ENCODE results near the gene RSBN1L.
A peak's percentile ranks its signal among the peaks of the same experiment; 100 is the strongest.

The RSBN1L gene

GRCh38 chr7:77734659-77735421 lies 38.6 kb downstream of the RSBN1L start:
- no peak for DNase-seq

- no peak for DNase-seq
Observed at GRCh38 chr7:77735457-77735856, 39.2 kb downstream of the RSBN1L start.

GRCh38 chr7:77736991-77737390 lies 40.7 kb downstream of the RSBN1L start:
- no peak for DNase-seq

- no peak for DNase-seq
Observed at GRCh38 chr7:77738382-77738781, 42.1 kb downstream of the RSBN1L start.

GRCh38 chr7:77738871-77739270 lies 42.6 kb downstream of the RSBN1L start:
- peak; percentile 66 for DNase-seq

- DNase-seq, result no peak
Observed at GRCh38 chr7:77740257-77740656, 44.0 kb downstream of the RSBN1L start.

- no peak for DNase-seq
Observed at GRCh38 chr7:77743518-77743917, 47.3 kb downstream of the RSBN1L start.

- no peak for DNase-seq
Observed at GRCh38 chr7:77745746-77746145, 49.5 kb downstream of the RSBN1L start.

- no peak for DNase-seq
Observed at GRCh38 chr7:77746164-77746823, 50.0 kb downstream of the RSBN1L start.

- no peak for DNase-seq
Observed at GRCh38 chr7:77746824-77747165, 50.5 kb downstream of the RSBN1L start.

GRCh38 chr7:77747178-77747577 lies 50.9 kb downstream of the RSBN1L start:
- DNase-seq, result no peak

GRCh38 chr7:77747718-77748117 lies 51.5 kb downstream of the RSBN1L start:
- DNase-seq, result no peak

- DNase-seq, result peak; percentile 58
Observed at GRCh38 chr7:77752016-77752415, 55.8 kb downstream of the RSBN1L start.

GRCh38 chr7:77753173-77753572 lies 56.9 kb downstream of the RSBN1L start:
- DNase-seq, result no peak

- no peak for DNase-seq
Observed at GRCh38 chr7:77757589-77757988, 61.3 kb downstream of the RSBN1L start.

GRCh38 chr7:77759294-77759889 lies 63.1 kb downstream of the RSBN1L start:
- DNase-seq, result peak; percentile 60

GRCh38 chr7:77760809-77761453 lies 64.7 kb downstream of the RSBN1L start:
- DNase-seq, result no peak

GRCh38 chr7:77765481-77765880 lies 69.2 kb downstream of the RSBN1L start:
- DNase-seq, result no peak

GRCh38 chr7:77765906-77766800 lies 69.9 kb downstream of the RSBN1L start:
- DNase-seq, result no peak

- DNase-seq, result no peak
Observed at GRCh38 chr7:77766801-77767605, 70.7 kb downstream of the RSBN1L start.

- DNase-seq, result no peak
Observed at GRCh38 chr7:77770316-77770715, 74.1 kb downstream of the RSBN1L start.

- no peak for DNase-seq
Observed at GRCh38 chr7:77771901-77772300, 75.6 kb downstream of the RSBN1L start.
